NT2/D1 (cell line): Measurements from ENCODE around the gene ITPR2.

ENCODE experiments used
- YY1 ChIP-seq: IDR thresholded peaks from 2 replicates; pipeline ENCODE4 v1.6.1; 2011; ENCODE audit not compliant: insufficient read length, insufficient read depth
- ZNF274 ChIP-seq: IDR thresholded peaks from 2 replicates; pipeline ENCODE4 v1.6.1; 2011; ENCODE audit warnings: mild to moderate bottlenecking, low read depth, low read length

- TF ChIP-seq YY1 (no peak), ZNF274 (no peak)
These were observed 119.1 kb downstream of the ITPR2 start for GRCh38 chr12:26713885-26714383.
